TTC549 (cell line): ENCODE data around the gene CROCC2.

Experiments used
- FAIRE-seq: peaks from 2 replicates; lab custom pipeline; 2012; peaks lifted over from hg19 to GRCh38; lab: Jason Lieb, UNC

CROCC2 gene

DNA sequence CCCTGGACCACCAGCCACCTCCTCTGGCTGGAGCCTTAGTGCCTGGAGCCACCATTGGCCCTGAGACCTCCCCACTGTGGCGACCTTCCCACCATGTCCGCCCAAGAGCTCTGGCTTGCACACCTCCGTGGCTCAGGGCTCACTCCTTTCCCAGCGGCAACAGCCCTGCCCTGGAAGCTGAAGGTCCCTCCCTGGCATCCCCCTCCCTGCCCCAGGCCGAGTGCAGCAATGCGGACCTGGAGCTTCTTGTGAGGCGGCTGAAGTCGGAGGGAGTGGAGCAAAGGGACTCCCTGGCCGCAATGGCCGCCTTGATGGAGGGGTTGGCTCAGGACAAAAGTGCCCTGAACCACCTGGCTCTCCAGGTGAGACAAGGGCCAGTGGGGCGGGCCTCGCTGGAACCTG is 28.6 kb downstream of the CROCC2 start:
- no peak for FAIRE-seq

DNA sequence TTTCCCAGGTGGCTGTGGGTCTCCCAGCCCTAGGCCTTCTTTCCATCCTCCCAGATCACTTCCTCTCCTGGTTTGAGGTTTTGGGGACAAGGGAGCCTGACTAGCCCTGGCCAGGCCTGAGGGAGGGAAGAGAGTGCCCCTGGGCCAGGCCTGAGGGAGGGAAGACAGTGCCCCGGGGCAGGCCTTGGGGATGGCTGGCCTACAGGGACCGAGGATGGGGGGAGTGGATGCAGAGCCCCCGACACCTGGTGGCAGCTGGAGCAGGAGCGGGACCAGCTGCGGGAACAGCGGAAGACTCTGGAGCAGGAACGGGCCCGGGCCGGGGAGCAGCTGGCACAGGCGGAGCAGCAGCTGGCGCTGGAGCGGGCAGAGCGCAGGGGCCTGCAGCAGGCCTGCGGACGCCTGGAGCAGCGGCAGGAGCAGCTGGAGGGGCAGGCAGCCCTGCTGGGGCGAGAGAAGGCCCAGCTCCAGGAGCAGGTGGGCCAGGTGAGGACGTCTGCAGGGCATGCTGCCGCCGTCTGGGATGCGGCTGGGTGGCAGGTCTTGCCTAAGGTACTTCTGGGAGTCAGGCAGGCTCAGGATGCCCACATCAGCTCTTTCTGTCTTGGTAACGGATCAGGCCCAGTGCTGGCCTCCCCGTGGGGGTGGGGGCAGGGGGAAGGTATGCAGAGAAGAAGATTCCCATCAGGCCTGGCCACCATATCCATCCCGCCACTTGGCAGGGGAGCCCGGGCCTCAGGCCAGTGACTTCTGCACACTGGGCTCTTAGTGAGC is 29.2 kb downstream of the CROCC2 start:
- no peak for FAIRE-seq

DNA sequence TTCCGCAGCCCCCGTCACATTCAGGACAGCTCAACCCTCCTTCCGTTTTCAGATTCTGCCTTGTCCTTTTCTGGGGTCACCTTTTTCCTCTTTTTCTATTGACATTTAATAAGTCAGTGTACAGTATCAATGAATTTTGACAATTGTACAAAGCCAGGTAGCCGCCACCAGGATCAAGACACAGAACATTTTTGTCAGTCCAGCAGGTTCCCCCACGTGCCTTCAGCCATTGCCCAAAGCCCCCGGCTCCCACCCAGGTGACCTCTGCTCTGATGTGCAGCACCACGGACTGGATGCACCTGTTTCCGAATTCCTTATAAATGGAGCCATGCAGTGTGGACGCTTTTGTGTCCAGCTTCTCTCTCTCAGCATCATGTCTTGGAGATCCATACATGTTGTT is 30.0 kb downstream of the CROCC2 start:
- FAIRE-seq, result no peak

DNA sequence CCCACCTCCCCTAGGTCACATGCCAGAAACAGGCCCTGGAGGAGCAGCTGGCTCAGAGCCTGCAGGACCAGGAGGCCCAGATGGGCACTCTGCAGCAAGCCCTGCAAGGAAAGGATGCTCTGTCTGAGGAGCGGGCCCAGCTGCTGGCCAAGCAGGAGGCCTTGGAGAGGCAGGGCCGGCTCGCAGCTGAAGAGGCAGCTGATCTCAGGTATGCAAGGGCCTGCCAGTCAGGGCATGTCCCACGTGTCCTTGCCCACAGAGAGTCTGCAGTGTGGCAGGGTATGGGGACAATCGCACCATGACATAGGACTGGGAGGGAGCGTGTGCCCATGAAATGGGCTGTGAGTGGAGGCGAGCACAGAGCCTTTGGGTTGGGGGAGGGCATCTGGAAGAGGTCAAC is 39.9 kb downstream of the CROCC2 start:
- FAIRE-seq, result no peak

DNA sequence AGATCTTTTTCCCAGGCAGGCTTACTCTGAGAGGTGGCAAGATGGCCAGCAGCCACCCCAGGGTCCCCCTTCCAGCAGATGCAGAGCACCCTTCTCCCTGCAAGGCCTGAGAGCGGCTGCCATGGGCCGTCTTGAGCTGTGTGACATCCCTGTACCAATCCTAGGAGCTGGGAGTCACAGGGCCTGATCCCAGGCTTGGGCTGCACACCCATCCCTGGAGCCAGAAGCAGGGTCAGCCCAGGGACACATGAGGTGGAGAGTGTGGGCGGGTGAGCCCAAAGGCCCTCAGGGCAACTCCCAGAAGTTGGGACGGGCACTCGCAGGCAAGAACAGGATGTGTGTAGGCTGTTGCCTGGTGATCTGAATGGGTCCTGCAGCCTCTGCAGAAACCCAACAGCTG is 40.5 kb downstream of the CROCC2 start:
- no peak for FAIRE-seq

DNA sequence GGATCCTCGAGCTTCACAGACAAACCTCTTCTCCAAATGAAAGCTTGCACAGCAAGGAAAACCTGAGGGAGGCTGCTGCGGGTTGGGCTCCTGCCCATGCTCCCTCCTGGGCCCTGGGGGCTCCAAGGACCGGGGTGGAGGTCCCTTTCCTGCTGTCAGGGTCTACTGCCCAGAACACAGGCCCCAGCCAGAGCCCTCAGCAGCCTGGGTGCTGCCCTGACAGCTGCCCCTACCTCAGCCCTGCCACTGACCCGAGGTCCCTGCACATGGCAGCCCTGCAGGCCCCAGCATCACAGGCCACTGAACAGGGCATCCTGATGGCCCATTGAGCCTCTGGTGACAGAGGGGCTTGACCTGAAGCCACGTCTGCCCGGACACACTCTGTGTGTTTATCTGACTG is 41.0 kb downstream of the CROCC2 start:
- FAIRE-seq, result no peak

DNA sequence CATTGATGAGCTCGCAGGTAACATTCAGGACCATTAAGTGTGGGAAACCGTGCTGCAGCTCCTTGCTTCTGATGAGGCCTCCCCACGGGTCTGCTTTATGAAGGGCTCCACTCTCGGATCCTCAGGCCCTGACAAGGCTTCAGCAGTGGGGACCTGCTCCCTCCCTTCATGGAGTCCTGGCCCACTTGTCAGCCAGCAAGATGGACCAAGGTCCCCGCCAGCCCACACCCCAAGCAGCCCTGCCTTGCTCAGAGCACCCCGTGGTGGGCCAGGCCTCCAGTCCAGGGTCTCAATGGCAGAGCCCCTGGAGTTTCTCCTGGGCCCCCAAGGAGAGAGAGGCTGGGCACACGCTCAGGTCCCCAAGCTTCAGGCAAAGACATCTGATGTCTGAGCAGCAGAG is 41.5 kb downstream of the CROCC2 start:
- FAIRE-seq, result no peak

DNA sequence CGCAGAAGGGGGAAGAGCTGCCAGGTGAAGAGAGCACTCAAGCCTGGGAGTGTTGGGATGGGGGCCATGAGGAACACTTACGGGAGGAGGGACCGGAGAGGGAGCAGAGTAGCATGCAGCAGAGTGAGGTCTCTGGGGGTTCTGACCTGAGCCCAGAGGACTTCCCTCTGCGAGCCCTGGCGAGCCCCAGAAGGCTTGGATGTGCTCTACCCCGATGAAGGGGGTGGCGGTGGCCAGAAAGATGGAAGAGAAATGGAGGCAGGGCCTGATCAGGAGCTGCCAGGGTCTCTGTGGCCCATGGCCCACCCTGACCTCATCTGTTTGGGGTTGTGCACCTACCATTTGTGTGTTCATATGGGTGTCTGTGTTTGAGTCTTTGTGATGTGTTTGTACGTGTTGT is 42.0 kb downstream of the CROCC2 start:
- FAIRE-seq, result no peak

DNA sequence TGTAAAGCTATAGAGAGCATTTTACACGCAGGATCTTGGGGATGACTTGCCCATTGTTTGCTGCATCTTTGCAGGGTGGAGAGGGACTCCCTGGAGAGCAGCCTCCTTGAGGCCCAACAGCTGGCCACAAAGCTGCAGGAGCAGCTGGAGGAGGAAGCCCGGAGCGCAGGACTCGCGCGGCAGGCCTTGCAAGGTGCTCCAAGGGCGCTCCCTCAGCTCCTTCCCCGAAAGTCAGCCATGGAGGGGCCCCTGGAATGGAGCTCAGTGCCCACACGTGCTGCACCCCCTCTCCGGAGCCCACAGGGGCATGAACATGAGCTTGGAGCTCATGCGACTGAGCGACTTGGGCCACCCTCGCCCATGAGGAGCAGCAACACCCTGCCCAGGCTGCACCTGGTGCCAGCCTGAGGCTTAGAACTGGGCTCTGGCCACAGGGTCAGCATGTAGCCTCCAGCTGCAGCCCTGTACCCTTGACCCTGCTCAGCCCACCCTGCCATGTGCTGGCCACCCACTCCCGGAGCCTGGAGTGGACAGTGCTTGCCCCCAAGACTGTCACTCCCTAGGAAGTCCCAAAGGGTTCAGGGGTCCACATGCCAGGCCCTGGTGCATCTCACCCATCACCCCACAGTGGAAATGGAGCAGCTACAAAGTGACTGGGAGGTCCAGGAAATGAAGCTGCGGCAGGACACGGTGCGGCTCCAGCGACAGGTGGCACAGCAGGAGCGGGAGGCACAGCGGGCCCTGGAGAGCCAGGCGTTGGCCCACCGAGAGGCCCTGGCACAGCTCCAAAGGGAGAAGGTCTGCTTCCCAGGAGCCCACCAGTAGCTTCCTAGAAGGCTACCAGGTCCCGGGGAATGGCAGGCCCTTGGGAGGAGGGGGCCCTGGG is 43.0 kb downstream of the CROCC2 start:
- FAIRE-seq, result no peak

DNA sequence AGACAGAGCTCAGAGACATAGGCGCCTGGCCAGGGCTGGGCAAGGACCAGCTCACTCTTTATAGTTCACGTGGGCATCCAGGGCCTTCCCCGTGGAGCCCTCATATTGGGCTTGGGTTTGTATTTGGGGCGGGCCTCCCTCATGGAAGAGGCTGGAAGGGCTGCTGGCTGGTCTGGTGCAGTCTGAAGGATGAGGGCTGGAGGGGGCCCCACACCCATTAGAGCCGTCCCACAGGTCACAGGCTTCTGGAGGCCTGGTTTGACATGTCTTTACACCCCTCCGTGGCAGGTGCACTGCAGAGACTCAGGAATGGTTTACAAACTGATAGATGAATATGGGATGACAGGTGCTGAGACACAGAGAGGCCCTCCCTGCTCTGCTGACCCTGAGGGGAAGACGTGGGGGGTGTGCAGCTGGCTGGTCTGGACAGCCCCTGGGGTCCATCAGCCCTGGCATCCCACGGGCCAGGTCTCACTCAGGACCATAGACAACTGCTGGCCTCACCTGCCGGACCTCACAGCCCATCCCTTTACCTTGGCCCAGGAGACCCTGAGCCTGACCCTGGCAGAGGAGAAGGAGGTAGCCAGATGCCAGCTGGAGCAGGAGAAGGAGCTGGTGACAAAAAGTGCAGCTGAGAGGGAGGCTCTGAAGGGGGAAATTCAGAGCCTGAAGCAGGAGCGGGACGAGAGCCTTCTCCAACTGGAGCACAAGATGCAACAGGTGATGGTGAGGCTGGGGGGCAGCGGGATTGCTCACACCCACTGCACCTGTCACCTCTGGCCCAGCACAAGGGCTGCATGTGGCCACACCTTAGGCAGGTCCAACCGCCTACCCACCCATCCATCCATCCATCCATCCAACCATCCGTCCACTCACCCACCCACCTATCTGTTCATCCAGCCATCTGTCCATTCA is 43.9 kb downstream of the CROCC2 start:
- no peak for FAIRE-seq

DNA sequence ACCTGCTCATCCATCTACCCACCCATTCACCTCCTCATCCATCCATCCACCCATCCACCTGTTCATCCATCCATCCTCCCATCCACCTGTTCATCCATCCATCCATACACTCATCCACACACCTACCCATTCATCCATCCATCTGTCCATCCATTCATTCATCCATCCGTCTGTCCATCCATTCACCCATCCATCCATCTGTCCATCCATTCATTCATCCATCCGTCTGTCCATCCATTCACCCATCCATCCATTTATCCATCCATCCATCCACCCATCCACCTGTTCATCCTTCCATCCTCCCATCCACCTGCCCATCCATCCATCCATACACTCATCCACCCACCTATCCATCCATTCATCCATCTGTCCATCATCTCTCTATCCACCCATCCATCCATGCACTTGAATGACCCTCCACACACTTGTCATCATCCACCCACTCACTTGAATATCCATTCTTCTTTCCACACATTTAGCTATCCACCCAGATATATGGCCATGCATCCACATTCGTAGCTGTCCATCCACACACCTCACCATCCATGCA is 45.0 kb downstream of the CROCC2 start:
- FAIRE-seq, result no peak

DNA sequence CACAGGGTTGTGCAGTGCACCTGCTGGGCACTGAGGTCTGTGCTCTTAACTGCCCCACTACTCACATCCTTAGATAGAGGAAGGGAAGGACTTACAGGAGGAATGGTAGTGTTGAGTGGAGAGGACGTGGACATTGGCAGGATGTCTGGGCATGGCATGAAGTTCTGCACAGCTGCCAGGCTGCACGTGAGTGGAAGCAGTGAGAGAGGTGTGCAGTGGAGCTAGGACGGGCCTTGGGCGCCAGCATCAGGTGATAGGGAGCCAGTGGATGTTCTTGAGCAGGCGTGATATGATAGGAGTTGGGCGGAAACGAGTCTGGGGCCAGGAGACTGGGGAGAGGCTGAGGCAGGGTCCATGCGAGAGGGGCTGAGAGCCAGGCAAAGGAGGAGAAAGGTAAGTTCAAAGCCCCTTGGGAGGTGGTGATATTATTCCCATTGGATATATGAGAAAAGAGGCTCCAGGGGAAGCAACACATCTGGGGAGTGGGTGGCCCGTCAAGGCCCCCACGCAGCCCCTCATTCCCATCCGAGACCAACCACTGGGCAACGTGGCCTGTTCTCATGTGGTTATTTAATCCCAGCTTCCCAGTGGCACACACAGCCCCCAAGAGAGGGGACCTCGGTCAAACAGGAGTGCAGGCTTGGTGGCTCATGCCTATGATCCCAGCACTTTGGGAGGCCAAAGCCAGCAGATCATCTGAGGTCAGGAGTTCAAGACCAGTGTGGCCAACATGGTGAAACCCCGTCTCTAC is 46.5 kb downstream of the CROCC2 start:
- no peak for FAIRE-seq

DNA sequence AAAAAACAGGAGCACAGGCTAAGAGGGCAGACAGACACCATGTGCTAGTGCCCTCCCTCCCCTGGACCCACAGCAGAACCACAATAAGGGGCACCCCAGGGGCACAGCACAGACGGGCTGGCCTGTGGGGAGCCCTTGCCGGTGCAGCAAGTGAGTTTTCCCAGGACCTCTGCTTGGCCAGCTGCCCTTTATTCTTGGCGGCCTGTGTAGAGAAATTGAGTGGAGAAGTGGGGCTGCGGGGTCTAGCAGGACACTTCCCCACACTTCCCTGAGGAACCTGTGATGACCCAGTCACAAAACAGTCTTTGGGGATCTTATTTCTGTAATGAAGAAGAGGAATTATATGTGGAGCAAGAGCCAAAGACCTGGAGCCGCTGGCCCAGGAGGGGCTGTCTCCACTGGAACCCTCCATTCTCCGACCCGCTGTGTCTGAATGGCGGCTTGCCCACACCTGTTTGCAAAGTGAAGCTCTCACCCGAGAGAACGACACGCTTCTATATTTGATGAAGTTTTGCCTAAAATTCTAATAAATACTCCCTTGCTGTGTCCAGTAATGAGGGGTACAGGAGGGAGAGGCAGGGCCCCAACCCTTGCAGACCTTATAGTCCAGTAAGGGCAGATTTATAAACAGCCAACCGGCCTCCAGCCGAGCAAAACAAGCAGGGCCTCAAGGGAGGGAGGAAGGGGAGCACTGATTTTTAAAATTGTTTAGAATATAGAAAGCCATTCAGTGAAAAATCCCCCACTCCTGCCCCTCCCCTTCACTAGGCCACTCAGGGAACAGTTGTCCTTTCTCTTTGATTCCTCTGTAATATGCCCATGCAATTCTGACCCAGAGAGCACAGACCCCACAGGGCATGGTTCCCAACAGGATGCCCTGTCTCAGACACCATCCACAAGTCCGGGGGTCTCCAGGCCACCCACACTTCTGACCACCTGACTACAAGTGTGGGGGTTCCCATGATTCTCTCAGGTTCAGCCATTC is 47.6 kb downstream of the CROCC2 start:
- FAIRE-seq, result no peak

DNA sequence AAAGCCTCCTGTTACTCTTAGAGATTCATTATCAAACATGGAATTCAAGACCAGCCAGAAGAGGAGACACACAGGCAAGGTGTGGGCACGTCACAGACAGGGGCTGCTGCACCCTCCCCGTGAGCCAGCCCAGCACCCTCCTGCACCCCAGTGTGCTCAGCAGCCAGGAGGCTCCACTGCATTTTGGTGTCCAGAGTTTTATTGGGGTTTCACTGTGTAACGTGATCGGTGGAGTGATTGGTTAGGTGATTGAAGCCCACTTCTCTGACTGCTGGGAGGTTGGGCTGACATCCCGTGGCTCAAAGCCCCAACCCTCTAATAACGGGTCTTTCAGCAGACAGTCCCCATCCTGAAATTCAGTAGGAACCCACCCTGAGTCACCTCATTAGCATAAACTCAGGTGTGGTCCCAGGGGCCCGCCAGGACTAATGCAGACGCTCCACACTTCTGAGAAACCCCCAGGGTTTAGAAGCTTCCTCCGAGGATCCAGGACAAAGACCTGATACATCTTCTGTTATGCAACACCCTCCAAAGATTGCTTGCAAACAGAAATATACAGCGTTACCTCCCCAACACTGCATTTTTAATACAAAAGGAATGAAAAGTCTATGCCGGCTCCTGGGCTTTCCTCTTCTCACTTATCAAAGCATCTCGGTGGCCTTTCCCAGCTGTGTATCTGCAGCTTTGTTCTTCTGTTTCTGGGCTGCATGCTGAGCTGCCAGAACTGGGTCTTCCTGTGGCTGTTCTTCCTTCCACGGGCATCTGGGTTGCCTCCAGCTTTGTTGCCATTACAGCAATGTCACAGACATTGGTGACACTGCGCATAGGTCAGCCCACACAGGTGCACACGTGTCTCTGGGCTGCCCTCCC is 48.5 kb downstream of the CROCC2 start:
- FAIRE-seq, result no peak

DNA sequence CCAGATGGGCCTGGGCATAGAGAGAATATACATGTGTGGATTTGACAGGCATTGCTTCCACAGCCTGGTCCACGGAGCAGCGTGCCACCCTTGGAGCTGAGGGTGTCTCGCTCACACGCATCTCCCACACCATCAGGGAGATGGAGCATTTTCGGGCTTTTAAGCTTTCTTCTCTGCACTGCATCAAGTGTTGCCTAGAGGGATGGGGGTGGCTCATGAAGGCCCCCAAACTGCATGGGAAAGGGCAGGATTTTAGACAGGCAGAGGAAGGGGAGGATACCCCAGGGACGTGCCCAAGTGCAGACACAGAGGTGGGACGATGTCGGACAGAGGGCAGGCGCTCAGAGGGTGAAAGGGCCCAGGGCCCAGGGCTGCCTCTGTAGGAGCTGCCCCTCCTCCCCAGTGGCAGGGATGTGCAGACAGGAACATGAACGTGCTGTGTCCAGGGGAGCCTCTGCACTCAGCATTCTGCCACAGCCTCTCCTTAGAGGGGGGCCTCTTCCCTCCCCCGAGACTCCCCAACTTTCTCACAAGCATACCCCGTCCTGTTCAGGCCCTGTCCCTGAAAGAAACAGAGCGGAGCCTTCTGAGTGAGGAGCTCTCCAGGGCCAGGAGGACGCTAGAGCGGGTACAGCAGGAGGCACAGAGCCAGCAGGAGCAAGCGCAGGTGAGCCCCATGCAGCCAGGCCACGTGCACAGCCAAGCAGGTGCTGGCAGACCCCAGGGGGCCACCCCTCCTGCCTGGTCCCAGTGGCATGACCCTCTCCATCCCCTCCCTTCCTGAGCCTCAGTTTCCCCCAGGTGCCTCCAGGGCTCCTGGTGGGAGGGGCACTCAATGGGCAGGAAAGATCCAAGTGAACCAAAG is 49.4 kb downstream of the CROCC2 start:
- no peak for FAIRE-seq

DNA sequence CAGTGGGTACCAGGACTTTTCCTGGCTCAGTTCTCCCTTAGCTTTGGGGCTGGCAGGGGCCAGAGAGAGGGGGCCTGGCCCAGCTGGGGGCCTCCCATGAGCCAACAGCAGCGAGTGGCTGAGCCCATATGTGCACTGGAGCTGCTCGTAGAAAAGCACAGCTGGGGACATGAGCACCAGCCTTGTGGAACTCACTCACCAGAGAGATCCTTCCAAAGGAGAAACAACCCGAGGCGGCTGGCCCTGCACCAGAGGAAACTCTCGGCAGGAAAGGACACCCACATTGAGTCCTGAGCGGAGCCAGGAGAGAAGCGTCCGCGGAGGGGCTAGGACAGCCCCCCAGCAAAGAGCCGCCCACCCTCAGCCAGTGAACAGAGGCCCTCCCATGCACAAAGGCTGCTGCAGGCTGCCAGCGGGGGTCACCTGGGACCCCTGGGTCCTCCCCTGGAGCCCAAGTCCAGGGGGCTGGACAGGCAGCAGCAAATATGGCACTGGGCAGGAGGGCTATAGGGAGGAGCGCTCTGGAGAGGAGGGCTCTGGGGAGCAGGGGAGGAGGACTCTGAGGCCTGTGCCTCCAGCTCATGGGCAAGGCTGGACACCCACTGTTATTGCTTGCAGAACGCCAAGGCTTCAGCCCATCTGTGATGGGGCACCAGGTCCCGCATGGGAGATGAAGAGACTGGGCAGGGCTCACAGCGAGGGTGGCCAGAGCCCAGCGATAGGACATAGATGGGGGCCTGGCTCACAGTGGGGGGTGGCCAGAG is 50.2 kb downstream of the CROCC2 start:
- no peak for FAIRE-seq

DNA sequence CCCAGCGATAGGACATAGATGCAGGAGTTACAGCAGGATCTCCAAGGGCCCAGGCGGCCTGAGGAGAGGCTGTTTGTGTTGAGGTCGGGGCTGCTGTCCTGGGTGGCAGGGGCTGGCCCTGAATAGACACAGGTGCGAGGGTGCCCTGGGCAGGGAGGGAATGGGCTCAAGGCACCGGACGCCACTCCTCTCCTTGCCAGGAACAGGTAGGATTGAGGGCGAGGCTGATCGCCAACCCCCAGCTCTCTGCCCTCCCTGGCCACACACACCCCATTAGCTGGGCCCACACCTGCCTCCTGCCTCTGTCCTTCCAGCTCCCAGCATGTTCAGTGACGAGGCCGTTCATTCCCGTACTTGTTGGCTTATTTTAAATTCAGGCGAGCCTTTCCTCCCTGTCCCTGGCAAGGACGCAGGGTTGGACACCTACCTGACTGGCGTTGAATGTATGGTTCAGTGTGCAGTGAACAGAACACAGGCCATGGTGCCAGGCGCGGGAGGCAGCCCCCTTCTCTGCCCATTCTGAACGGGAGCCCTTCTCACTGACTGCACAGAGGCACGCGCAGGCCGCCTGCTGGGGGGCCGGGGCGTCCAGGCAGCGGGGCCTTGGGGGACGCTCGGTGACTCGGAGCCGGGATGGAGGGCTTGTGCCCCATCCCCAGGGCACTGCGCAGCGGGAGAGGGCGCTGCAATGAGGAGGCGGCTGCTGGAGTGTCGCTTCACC is 51.0 kb downstream of the CROCC2 start:
- FAIRE-seq, result no peak
